Measurements from ENCODE around the gene TBC1D22A.

GRCh38 chr22:46931881-46932280 is 169.4 kb downstream of the TBC1D22A start:
- TF ChIP-seq CTCF (IDR thresholded peaks at IDR 0.05): no peak
- TF ChIP-seq POLR2A (IDR thresholded peaks at IDR 0.05): no peak

Measured in transverse colon (tissue), 3 donors.